Measurements from ENCODE around the gene NEGR1. TPM values are rescaled to one million over a fixed set of nuclear protein-coding genes. Genes with fewer than 3 reads are reported as not detected.

The NEGR1 gene
- total RNA-seq, 2 experiments from 2014 or later = not detected

DNA sequence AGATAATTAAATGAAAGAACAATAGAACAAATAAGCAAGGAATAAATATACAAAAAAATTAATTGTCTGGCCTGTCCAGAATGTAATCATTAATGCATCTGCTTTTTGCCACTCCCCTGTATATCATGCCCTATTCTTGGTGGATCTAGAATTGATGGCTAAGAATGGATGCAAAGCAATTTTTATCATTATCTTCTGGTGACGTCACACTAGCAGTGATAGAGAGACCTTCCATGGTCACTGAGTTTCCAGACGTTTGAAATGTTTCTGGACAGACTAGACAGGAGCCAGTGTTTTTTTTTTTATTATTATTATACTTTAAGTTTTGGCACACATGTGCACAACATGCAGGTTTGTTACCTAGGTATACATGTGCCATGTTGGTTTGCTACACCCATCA is 563.0 kb downstream of the NEGR1 start:
- ChIA-PET CTCF (ENCODE audit: unreplicated experiment) (no interaction called here), POLR2A (interaction anchor here (1.6 kb wide), 1 partner anchor 8 kb away, joined by 3 read pairs; no protein-coding TSS in a partner anchor)
- intact Hi-C loops (cut with micrococcal nuclease; ENCODE audit: unreplicated experiment) = no loop called here
- Histone ChIP-seq H3K4me3 (ENCODE audit: low read depth, low read length, poor library complexity, severe bottlenecking) (no peak overlapping the region), H3K9me3 (ENCODE audit: low read length) (no peaks in the 10 kb centered on the region), H3K79me2 (ENCODE audit: insufficient read depth, low read depth, low read length) (no peaks in the 10 kb centered on the region), H3K27ac (ENCODE audit: low read depth, low read length, poor library complexity, severe bottlenecking) (no peak overlapping the region), H3K36me3 (ENCODE audit: insufficient read depth, low read length) (no peaks in the 10 kb centered on the region), H4K20me1 (ENCODE audit: insufficient read depth, low read length) (no peaks in the 10 kb centered on the region), H3K4me1 (ENCODE audit: insufficient read depth, low read length, poor library complexity, severe bottlenecking) (no peaks in the 10 kb centered on the region), H2AFZ (ENCODE audit: low read length) (no peak overlapping the region), H3K9me2 (ENCODE audit: insufficient read depth, low read length) (no peaks in the 10 kb centered on the region), H3K4me2 (ENCODE audit: low read length) (no peak overlapping the region)
- DNase-seq (ENCODE audit: low spot score) = no peak
- BruUV-seq (replicated peaks) = no TSS peak
- no peak for TF ChIP-seq EZH2phosphoT487 (IDR thresholded peaks at IDR 0.05; ENCODE audit: borderline replicate concordance, low read depth, low read length)
- TF ChIP-seq, protein P1, sequence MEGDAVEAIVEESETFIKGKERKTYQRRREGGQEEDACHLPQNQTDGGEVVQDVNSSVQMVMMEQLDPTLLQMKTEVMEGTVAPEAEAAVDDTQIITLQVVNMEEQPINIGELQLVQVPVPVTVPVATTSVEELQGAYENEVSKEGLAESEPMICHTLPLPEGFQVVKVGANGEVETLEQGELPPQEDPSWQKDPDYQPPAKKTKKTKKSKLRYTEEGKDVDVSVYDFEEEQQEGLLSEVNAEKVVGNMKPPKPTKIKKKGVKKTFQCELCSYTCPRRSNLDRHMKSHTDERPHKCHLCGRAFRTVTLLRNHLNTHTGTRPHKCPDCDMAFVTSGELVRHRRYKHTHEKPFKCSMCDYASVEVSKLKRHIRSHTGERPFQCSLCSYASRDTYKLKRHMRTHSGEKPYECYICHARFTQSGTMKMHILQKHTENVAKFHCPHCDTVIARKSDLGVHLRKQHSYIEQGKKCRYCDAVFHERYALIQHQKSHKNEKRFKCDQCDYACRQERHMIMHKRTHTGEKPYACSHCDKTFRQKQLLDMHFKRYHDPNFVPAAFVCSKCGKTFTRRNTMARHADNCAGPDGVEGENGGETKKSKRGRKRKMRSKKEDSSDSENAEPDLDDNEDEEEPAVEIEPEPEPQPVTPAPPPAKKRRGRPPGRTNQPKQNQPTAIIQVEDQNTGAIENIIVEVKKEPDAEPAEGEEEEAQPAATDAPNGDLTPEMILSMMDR (conservative IDR thresholded peaks at IDR 0.05; ENCODE audit: low read length) = no peak

DNA sequence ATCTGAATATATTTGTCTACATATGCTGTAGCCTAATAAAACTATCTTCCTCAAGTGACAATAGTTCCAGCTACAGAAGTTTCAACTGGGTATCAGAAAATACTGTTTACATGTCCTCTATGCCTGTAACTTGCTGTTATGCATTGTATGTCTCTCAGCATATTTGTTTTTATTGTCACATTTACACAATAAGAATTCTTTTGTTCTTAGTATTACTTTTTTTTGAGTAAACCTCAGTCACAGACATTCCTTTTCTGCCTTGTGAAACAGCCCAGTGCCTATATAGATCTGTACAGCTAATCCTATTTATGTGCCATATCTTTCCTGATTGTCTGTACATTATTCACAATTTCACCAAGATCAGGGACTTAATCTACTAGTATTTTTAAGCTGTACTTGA is 565.2 kb downstream of the NEGR1 start:
- no TSS peak for BruUV-seq (replicated peaks)
- Histone ChIP-seq H3K9me3 (ENCODE audit: low read length) (no peaks in the 10 kb centered on the region), H2AFZ (ENCODE audit: low read length) (no peak overlapping the region), H3K9me2 (ENCODE audit: insufficient read depth, low read length) (no peaks in the 10 kb centered on the region), H3K4me2 (ENCODE audit: low read length) (no peak overlapping the region), H3K79me2 (ENCODE audit: insufficient read depth, low read depth, low read length) (no peaks in the 10 kb centered on the region), H4K20me1 (ENCODE audit: insufficient read depth, low read length) (no peaks in the 10 kb centered on the region), H3K27ac (ENCODE audit: low read depth, low read length, poor library complexity, severe bottlenecking) (no peak overlapping the region), H3K4me1 (ENCODE audit: insufficient read depth, low read length, poor library complexity, severe bottlenecking) (no peaks in the 10 kb centered on the region), H3K4me3 (ENCODE audit: low read depth, low read length, poor library complexity, severe bottlenecking) (no peak overlapping the region), H3K36me3 (ENCODE audit: insufficient read depth, low read length) (no peaks in the 10 kb centered on the region)
- CTCF ChIA-PET (ENCODE audit: unreplicated experiment) = no interaction called here
- DNase-seq (ENCODE audit: low spot score) = no peak
- POLR2A ChIA-PET = no interaction called here
- TF ChIP-seq, protein P1 (conservative IDR thresholded peaks at IDR 0.05; ENCODE audit: low read length) = no peak
- TF ChIP-seq EZH2phosphoT487 (IDR thresholded peaks at IDR 0.05; ENCODE audit: borderline replicate concordance, low read depth, low read length) = no peak
- intact Hi-C loops (cut with micrococcal nuclease; ENCODE audit: unreplicated experiment) = no loop called here

DNA sequence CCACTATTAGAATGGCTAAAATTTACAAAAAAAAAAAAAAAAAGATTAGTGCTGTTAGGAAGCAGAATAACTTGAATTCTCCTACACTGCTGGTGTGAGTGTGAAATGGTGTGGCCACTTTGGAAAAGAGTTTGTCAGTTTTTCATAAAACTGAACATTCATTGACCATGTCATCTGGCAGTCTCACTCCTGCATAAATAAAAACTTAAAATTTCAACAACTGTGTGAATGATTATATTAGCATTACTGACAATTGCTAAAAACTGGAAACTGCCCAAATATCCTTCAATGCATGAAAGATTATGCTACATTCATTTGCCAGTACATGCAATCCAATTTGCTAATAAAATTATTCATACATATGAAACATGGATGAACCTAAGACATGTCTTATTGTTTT is 570.9 kb downstream of the NEGR1 start:
- Histone ChIP-seq H3K4me2 (ENCODE audit: low read length) (no peak overlapping the region), H3K4me1 (ENCODE audit: insufficient read depth, low read length, poor library complexity, severe bottlenecking) (no peaks in the 10 kb centered on the region), H3K9me2 (ENCODE audit: insufficient read depth, low read length) (no peaks in the 10 kb centered on the region), H3K4me3 (ENCODE audit: low read depth, low read length, poor library complexity, severe bottlenecking) (no peak overlapping the region), H3K27ac (ENCODE audit: low read depth, low read length, poor library complexity, severe bottlenecking) (no peak overlapping the region), H3K36me3 (ENCODE audit: insufficient read depth, low read length) (no peaks in the 10 kb centered on the region), H3K79me2 (ENCODE audit: insufficient read depth, low read depth, low read length) (no peaks in the 10 kb centered on the region), H4K20me1 (ENCODE audit: insufficient read depth, low read length) (no peaks in the 10 kb centered on the region), H2AFZ (ENCODE audit: low read length) (no peak overlapping the region), H3K9me3 (ENCODE audit: low read length) (no peaks in the 10 kb centered on the region)
- intact Hi-C loops (cut with micrococcal nuclease; ENCODE audit: unreplicated experiment) = no loop called here
- TF ChIP-seq EZH2phosphoT487 (IDR thresholded peaks at IDR 0.05; ENCODE audit: borderline replicate concordance, low read depth, low read length) = no peak
- TF ChIP-seq, protein P1 (conservative IDR thresholded peaks at IDR 0.05; ENCODE audit: low read length) = no peak
- ChIA-PET CTCF (ENCODE audit: unreplicated experiment) (no interaction called here), POLR2A (no interaction called here)
- no TSS peak for BruUV-seq (replicated peaks)
- no peak for DNase-seq (ENCODE audit: low spot score)

Measured in OCI-LY7 (cell line).